Peyer's patch (tissue), 4 donors: Measurements from ENCODE around the gene USP10. TPM values are rescaled to one million over a fixed set of nuclear protein-coding genes. Genes with fewer than 3 reads are reported as not detected.

Experiments
- DNase-seq, 3 donors: peaks; one replicate each; pipeline ENCODE4 v3.0.0-alpha.2; 2017 to 2019
- H3K27ac ChIP-seq, 4 donors: fragments of 200-600 bp; sonication (generic); one replicate each; pipeline ENCODE4 v1.5.1; 2016 to 2019
- H3K27me3 ChIP-seq, 2 donors: fragments of 200-600 bp; sonication (generic); one replicate each; pipeline ENCODE4 v1.5.1; 2019
- H3K36me3 ChIP-seq, 3 donors: fragments of 200-600 bp; sonication (generic); one replicate each; pipeline ENCODE4 v1.5.1; 2016 to 2019
- H3K4me1 ChIP-seq, 4 donors: fragments of 200-600 bp; sonication (generic); one replicate each; pipeline ENCODE4 v1.5.1; 2016 to 2019
- H3K4me3 ChIP-seq, 4 donors: fragments of 200-600 bp; sonication (generic); 1 replicate in 3 of 4; 2 replicates in 1 of 4; pipeline ENCODE4 v1.5.1; 2016 to 2019; ENCODE audit warnings: mild to moderate bottlenecking in 1 of 4
- H3K9me3 ChIP-seq, 4 donors: fragments of 200-600 bp; sonication (generic); one replicate each; pipeline ENCODE4 v1.5.1; 2016 to 2019; ENCODE audit warnings: mild to moderate bottlenecking in 1 of 4
- POLR2A ChIP-seq, 2 donors: fragments of 450-650 bp; IDR thresholded peaks; one replicate each; pipeline ENCODE4 v1.5.1; 2017; ENCODE audit warnings: antibody characterized with exemption in 2 of 2, mild to moderate bottlenecking in 2 of 2, moderate library complexity in 2 of 2
- total RNA-seq, 4 donors: library from RNA; depleted of rRNA; stranded (reverse); fragments of >200 nt; gene quantifications; one replicate each; pipeline ENCODE4 v1.1.0, GENCODE V29; 2016
- TF ChIP-seq, protein P1 (sequence below), 6 experiments: fragments of 450-650 bp in 4 of 6; fragments of 200-600 bp in 2 of 6; sonication (generic) in 1 of 6; IDR thresholded peaks; one replicate each; pipeline ENCODE4 v1.5.1; 2017 to 2019; ENCODE audit warnings: antibody characterized with exemption in 6 of 6, mild to moderate bottlenecking in 3 of 6, moderate library complexity in 1 of 6

USP10 gene
- total RNA-seq, 4 donors from 2014 or later = 48.0 to 85.5 (median 59.9) TPM

DNA sequence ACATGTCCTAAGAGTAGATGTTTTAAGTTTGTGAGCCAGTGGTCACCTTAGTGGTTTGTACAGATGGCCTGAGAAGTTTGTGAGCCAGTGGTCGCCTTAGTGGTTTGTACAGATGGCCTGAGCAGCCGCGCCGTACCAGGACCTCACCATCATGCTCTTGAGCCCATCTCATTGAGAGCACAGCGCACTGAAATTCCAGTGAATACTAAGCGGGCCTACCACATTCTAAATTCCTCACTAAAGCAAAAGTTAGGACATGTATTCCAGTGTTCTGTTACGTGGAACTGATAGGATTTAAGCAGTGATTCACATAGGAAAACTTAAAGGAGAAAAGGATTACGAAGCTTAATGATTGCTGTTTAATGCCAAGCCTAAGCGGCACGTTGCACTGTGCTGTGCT, 3.9 kb downstream of the USP10 start:
- Histone ChIP-seq H3K9me3 (no peaks in the 10 kb centered on the region), H3K36me3 (no peaks in the 10 kb centered on the region), H3K4me3 (no peak overlapping the region), H3K27me3 (no peaks in the 10 kb centered on the region), H3K4me1 (peaks cover 3 to 32% (median 5%) of the 10 kb centered on the region in 4 donors), H3K27ac (no peak overlapping the region)
- no peak for TF ChIP-seq POLR2A (IDR thresholded peaks at IDR 0.05)
- TF ChIP-seq, protein P1, sequence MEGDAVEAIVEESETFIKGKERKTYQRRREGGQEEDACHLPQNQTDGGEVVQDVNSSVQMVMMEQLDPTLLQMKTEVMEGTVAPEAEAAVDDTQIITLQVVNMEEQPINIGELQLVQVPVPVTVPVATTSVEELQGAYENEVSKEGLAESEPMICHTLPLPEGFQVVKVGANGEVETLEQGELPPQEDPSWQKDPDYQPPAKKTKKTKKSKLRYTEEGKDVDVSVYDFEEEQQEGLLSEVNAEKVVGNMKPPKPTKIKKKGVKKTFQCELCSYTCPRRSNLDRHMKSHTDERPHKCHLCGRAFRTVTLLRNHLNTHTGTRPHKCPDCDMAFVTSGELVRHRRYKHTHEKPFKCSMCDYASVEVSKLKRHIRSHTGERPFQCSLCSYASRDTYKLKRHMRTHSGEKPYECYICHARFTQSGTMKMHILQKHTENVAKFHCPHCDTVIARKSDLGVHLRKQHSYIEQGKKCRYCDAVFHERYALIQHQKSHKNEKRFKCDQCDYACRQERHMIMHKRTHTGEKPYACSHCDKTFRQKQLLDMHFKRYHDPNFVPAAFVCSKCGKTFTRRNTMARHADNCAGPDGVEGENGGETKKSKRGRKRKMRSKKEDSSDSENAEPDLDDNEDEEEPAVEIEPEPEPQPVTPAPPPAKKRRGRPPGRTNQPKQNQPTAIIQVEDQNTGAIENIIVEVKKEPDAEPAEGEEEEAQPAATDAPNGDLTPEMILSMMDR (IDR thresholded peaks at IDR 0.05) = no peak
- DNase-seq = no peak

DNA sequence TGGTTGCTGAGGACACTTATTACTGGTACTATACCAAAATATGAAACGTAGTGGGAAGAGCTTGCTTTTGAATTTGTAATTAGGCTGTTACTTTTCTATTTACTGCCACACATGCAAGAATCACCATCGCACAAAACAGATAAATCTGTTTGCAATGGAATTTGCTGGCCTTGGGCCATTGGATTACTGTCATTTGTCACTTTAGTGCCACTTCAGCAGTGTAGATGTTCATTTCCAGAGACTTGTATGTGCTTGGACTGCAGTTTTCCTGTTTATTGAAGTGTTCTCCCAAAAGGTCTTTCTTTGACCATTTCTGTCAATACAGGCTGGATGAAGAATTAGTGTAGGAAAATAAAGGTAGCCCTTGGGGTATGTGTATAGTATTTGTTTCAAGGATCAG, 4.5 kb downstream of the USP10 start:
- H3K9me3 ChIP-seq = no peaks in the 10 kb centered on the region
- H3K36me3 ChIP-seq = no peaks in the 10 kb centered on the region
- H3K27ac ChIP-seq = no peak overlapping the region
- no peaks in the 10 kb centered on the region for H3K27me3 ChIP-seq
- no peak overlapping the region for H3K4me3 ChIP-seq
- DNase-seq = no peak
- TF ChIP-seq, protein P1 (IDR thresholded peaks at IDR 0.05) = no peak
- TF ChIP-seq POLR2A (IDR thresholded peaks at IDR 0.05) = no peak
- peaks cover 3 to 30% (median 3%) of the 10 kb centered on the region in 4 donors for H3K4me1 ChIP-seq

DNA sequence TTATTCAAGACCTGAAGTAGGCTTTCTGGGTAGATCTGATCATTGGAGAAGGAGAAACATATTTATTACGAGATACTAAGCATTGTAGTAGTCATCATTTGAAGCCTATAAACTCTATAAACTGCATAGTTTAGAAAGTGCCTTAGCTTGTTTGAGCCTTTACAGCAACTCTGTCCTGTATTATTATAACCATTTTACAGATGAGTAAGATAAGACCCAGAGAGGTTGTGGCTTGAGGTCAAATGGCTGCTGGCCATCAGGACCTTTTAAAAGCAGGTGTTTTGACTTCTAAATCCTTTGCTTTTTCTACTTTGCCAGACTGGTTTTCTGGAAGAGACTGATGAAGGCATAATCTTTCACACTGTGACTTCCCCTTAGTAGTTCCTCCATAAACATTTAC, 7.1 kb downstream of the USP10 start:
- TF ChIP-seq POLR2A (IDR thresholded peaks at IDR 0.05) = no peak
- TF ChIP-seq, protein P1 (IDR thresholded peaks at IDR 0.05) = no peak
- no peaks in the 10 kb centered on the region for H3K36me3 ChIP-seq
- H3K9me3 ChIP-seq = no peaks in the 10 kb centered on the region
- H3K4me1 ChIP-seq = peaks cover 0 to 32% (median 3%) of the 10 kb centered on the region in 4 donors
- H3K27ac ChIP-seq = no peak overlapping the region
- no peak for DNase-seq
- no peak overlapping the region for H3K4me3 ChIP-seq
- H3K27me3 ChIP-seq = no peaks in the 10 kb centered on the region

DNA sequence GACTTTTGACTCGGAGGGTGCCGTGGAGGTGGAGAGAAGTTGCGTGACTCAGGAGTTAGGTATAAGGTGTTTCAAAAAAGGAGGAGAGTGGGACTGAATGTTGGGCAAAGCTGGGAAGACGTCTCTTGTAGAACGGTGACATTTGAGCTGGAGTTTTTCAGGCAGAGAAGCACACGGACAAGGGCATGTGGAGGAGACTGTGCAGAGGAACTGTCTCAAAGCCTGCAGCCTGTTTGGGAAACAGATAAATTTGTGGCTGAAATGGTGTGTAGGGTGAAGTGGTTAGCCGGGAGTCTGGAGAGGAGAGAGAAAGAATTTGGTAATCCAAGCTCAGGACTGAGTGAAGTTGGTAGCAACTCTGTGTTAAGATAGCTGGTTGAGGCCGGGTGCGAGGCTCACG, 9.8 kb downstream of the USP10 start:
- Histone ChIP-seq H3K27me3 (no peaks in the 10 kb centered on the region), H3K36me3 (no peaks in the 10 kb centered on the region), H3K27ac (no peak overlapping the region), H3K4me3 (no peak overlapping the region), H3K9me3 (no peaks in the 10 kb centered on the region), H3K4me1 (peaks cover 0 to 31% (median 0%) of the 10 kb centered on the region in 4 donors)
- no peak for DNase-seq
- TF ChIP-seq, protein P1 (IDR thresholded peaks at IDR 0.05) = no peak
- no peak for TF ChIP-seq POLR2A (IDR thresholded peaks at IDR 0.05)

DNA sequence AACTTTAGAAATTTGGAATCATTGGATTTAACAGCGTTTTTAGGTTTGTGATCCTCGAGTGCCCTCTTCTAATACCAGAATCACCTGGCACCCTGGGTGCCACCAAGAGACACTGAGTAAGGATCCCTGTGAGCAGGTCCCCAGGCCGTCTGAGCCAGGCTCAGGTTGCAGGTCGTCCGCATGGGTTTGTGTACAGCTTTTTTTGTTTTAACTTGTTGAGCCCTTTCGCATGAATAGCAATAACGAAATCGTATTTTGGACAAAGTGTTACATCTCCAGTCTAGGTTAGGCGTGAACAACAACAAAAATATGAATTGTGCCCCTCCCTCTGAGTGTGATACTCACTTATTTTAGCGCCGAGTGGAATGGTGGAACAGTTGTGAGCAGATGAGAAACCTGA, 10.9 kb downstream of the USP10 start:
- no peaks in the 10 kb centered on the region for H3K9me3 ChIP-seq
- peaks cover 0 to 22% (median 0%) of the 10 kb centered on the region in 4 donors for H3K4me1 ChIP-seq
- no peaks in the 10 kb centered on the region for H3K36me3 ChIP-seq
- H3K27ac ChIP-seq = no peak overlapping the region
- TF ChIP-seq POLR2A (IDR thresholded peaks at IDR 0.05) = no peak
- TF ChIP-seq, protein P1 (IDR thresholded peaks at IDR 0.05) = no peak
- no peaks in the 10 kb centered on the region for H3K27me3 ChIP-seq
- DNase-seq = no peak
- no peak overlapping the region for H3K4me3 ChIP-seq

DNA sequence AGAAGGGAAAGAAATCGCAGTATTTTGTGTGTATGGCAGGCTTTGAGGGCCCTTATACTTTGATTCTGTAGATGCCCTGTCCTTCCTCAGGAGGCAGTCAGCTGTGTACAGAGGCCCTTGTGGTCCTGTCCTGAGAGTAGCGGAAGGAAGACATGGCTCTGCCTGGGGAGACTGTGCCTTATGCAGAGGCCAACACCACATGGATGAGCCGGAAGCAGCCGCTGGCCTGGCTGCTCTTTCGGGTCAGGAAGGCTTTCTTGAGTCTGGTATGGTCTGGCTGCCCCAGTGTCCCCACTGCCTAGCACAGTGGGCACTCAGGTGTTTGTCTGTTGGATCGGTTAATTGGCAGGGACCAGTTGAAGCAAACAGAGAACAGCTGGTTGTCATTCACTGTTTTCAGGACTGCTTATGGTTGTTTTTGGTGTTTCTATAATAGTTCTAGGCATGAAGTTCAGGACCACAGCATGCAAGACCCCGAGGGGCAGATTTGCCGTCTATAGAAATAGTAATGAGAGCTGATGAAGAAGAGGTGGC, 12.4 kb downstream of the USP10 start:
- H3K27me3 ChIP-seq = no peaks in the 10 kb centered on the region
- no peak overlapping the region for H3K4me3 ChIP-seq
- H3K9me3 ChIP-seq = no peaks in the 10 kb centered on the region
- TF ChIP-seq POLR2A (IDR thresholded peaks at IDR 0.05) = no peak
- TF ChIP-seq, protein P1 (IDR thresholded peaks at IDR 0.05) = no peak
- H3K27ac ChIP-seq = no peak overlapping the region
- DNase-seq = no peak
- H3K4me1 ChIP-seq = peaks cover 0 to 22% (median 0%) of the 10 kb centered on the region in 4 donors
- H3K36me3 ChIP-seq = no peaks in the 10 kb centered on the region
